HEK293 (cell line): ENCODE results near the gene NAPG.

Source experiments
- CTCF ChIA-PET: fragments of 350-600 bp; formaldehyde crosslinking; extraction: SDS; loops from one replicate; lab custom pipeline; 2021; ENCODE audit warnings: antibody characterized with exemption; lab: Yijun Ruan, JAX
- POLR2A ChIA-PET: fragments of 300-600 bp; formaldehyde crosslinking; extraction: SDS; loops from one replicate; lab custom pipeline; 2020; ENCODE audit warnings: antibody characterized with exemption, inconsistent platforms; lab: Yijun Ruan, JAX
- H3K27ac ChIP-seq: fragments of 200-500 bp; sonication (Bioruptor generic); 2 replicates; pipeline ENCODE4 v1.5.1; 2014; ENCODE audit warnings: low read depth, low read length, control low read depth, inconsistent platforms; ENCODE audit errors: extremely low read depth
- H3K36me3 ChIP-seq, 2 experiments: fragments of 200-500 bp in 1 of 2; sonication (Bioruptor generic) in 1 of 2; 1 replicate in 1 of 2; 2 replicates in 1 of 2; pipeline ENCODE4 v1.5.1; 2014 to 2017; ENCODE audit warnings: inconsistent platforms in 2 of 2, low read length in 2 of 2; ENCODE audit not compliant: control insufficient read depth in 2 of 2, insufficient read depth in 1 of 2
- H3K4me1 ChIP-seq: fragments of 200-500 bp; sonication (Bioruptor generic); 2 replicates; pipeline ENCODE4 v1.5.1; 2014; ENCODE audit warnings: mild to moderate bottlenecking, low read length, inconsistent platforms; ENCODE audit not compliant: control insufficient read depth, insufficient read depth
- H3K4me3 ChIP-seq: 2 replicates; pipeline ENCODE4 v1.5.1; 2011; ENCODE audit warnings: low read depth, mild to moderate bottlenecking, control low read depth, low read length, moderate library complexity
- H3K9me3 ChIP-seq: fragments of 200-500 bp; sonication (Bioruptor generic); 2 replicates; pipeline ENCODE4 v1.5.1; 2014; ENCODE audit warnings: low read depth, low read length, inconsistent platforms; ENCODE audit not compliant: control insufficient read depth, insufficient read depth
- CTCF ChIP-seq: fragments of 450-650 bp; formaldehyde crosslinking; IDR thresholded peaks from 2 replicates; pipeline ENCODE4 v1.5.1; 2016; ENCODE audit warnings: missing biosample characterization, missing genetic modification characterization
- PRDM4 ChIP-seq: fragments of 450-650 bp; formaldehyde crosslinking; IDR thresholded peaks from 2 replicates; pipeline ENCODE4 v1.5.1; 2017; ENCODE audit warnings: missing biosample characterization, missing genetic modification characterization
- ZBTB21 ChIP-seq: fragments of 450-650 bp; formaldehyde crosslinking; IDR thresholded peaks from 2 replicates; pipeline ENCODE4 v1.5.1; 2017; ENCODE audit warnings: missing biosample characterization, missing genetic modification characterization
- ZBTB7A ChIP-seq: fragments of 450-650 bp; formaldehyde crosslinking; IDR thresholded peaks from 2 replicates; pipeline ENCODE4 v1.5.1; 2016; ENCODE audit warnings: low read depth, missing biosample characterization, missing genetic modification characterization
- ZIC2 ChIP-seq: fragments of 450-650 bp; formaldehyde crosslinking; IDR thresholded peaks from 2 replicates; pipeline ENCODE4 v1.5.1; 2016; ENCODE audit warnings: missing biosample characterization, missing genetic modification characterization
- ZNF174 ChIP-seq: fragments of 450-650 bp; formaldehyde crosslinking; IDR thresholded peaks from 2 replicates; pipeline ENCODE4 v1.5.0; 2017; ENCODE audit warnings: missing biosample characterization, mild to moderate bottlenecking, missing genetic modification characterization
- ZNF223 ChIP-seq: fragments of 450-650 bp; formaldehyde crosslinking; IDR thresholded peaks from 2 replicates; pipeline ENCODE4 v1.5.1; 2016; ENCODE audit warnings: missing biosample characterization, missing genetic modification characterization
- ZNF311 ChIP-seq: fragments of 450-650 bp; formaldehyde crosslinking; IDR thresholded peaks from 2 replicates; pipeline ENCODE4 v1.5.1; 2017; ENCODE audit warnings: missing biosample characterization, missing genetic modification characterization, borderline replicate concordance
- ZNF366 ChIP-seq: fragments of 450-650 bp; formaldehyde crosslinking; conservative IDR thresholded peaks from 2 replicates; pipeline ENCODE4 v1.5.1; 2016; ENCODE audit warnings: missing biosample characterization, missing genetic modification characterization
- ZNF37A ChIP-seq: fragments of 450-650 bp; IDR thresholded peaks from 2 replicates; pipeline ENCODE4 v1.5.1; 2018; ENCODE audit warnings: missing biosample characterization, missing genetic modification characterization
- ZNF394 ChIP-seq: fragments of 450-650 bp; formaldehyde crosslinking; IDR thresholded peaks from 2 replicates; pipeline ENCODE4 v1.5.1; 2016; ENCODE audit warnings: missing biosample characterization, missing genetic modification characterization, mild to moderate bottlenecking, moderate library complexity, borderline replicate concordance
- ZNF423 ChIP-seq: fragments of 450-650 bp; formaldehyde crosslinking; IDR thresholded peaks from 2 replicates; pipeline ENCODE4 v1.5.1; 2016; ENCODE audit warnings: missing biosample characterization, missing genetic modification characterization
- ZNF501 ChIP-seq: fragments of 450-650 bp; formaldehyde crosslinking; IDR thresholded peaks from 2 replicates; pipeline ENCODE4 v1.5.1; 2016; ENCODE audit warnings: missing biosample characterization, missing genetic modification characterization
- ZNF555 ChIP-seq: fragments of 450-650 bp; formaldehyde crosslinking; conservative IDR thresholded peaks from 2 replicates; pipeline ENCODE4 v1.5.1; 2017; ENCODE audit warnings: missing biosample characterization, mild to moderate bottlenecking, missing genetic modification characterization, inconsistent platforms
- ZNF561 ChIP-seq: fragments of 450-650 bp; IDR thresholded peaks from 2 replicates; pipeline ENCODE4 v1.5.1; 2018; ENCODE audit warnings: missing biosample characterization, missing genetic modification characterization, borderline replicate concordance
- ZNF629 ChIP-seq: fragments of 450-650 bp; formaldehyde crosslinking; IDR thresholded peaks from 2 replicates; pipeline ENCODE4 v1.5.1; 2017; ENCODE audit warnings: missing biosample characterization, missing genetic modification characterization
- ZNF658 ChIP-seq: fragments of 450-650 bp; formaldehyde crosslinking; IDR thresholded peaks from 2 replicates; pipeline ENCODE4; 2016; ENCODE audit warnings: missing biosample characterization, missing genetic modification characterization
- ZNF785 ChIP-seq: fragments of 450-650 bp; formaldehyde crosslinking; IDR thresholded peaks from 2 replicates; pipeline ENCODE4 v1.5.1; 2016; ENCODE audit warnings: missing biosample characterization, missing genetic modification characterization
- ZNF791 ChIP-seq: fragments of 450-650 bp; formaldehyde crosslinking; IDR thresholded peaks from 2 replicates; pipeline ENCODE4 v1.5.1; 2016; ENCODE audit warnings: missing biosample characterization, missing genetic modification characterization
- ZNF830 ChIP-seq: fragments of 450-650 bp; IDR thresholded peaks from 2 replicates; pipeline ENCODE4 v1.5.0; 2018; ENCODE audit warnings: missing biosample characterization, missing genetic modification characterization, low read depth, mild to moderate bottlenecking, moderate library complexity
- ZNF837 ChIP-seq: fragments of 450-650 bp; formaldehyde crosslinking; IDR thresholded peaks from 2 replicates; pipeline ENCODE4 v1.5.1; 2016; ENCODE audit warnings: missing biosample characterization, missing genetic modification characterization
- ZNF843 ChIP-seq: fragments of 450-650 bp; formaldehyde crosslinking; IDR thresholded peaks from 2 replicates; pipeline ENCODE4 v1.5.1; 2016; ENCODE audit warnings: missing biosample characterization, missing genetic modification characterization
- TF ChIP-seq, protein P1 (sequence below): fragments of 450-650 bp; formaldehyde crosslinking; IDR thresholded peaks from 2 replicates; pipeline ENCODE4 v1.5.0; 2017; ENCODE audit warnings: missing biosample characterization, missing genetic modification characterization, borderline replicate concordance
- TF ChIP-seq, protein P2 (sequence below): fragments of 450-650 bp; formaldehyde crosslinking; conservative IDR thresholded peaks from 2 replicates; pipeline ENCODE4 v1.5.1; 2016; ENCODE audit warnings: low read depth, missing biosample characterization, missing genetic modification characterization

The NAPG gene

GRCh38 chr18:10508591-10508990 lies 17.2 kb upstream of the NAPG start (continued):
- TF ChIP-seq, protein P1, sequence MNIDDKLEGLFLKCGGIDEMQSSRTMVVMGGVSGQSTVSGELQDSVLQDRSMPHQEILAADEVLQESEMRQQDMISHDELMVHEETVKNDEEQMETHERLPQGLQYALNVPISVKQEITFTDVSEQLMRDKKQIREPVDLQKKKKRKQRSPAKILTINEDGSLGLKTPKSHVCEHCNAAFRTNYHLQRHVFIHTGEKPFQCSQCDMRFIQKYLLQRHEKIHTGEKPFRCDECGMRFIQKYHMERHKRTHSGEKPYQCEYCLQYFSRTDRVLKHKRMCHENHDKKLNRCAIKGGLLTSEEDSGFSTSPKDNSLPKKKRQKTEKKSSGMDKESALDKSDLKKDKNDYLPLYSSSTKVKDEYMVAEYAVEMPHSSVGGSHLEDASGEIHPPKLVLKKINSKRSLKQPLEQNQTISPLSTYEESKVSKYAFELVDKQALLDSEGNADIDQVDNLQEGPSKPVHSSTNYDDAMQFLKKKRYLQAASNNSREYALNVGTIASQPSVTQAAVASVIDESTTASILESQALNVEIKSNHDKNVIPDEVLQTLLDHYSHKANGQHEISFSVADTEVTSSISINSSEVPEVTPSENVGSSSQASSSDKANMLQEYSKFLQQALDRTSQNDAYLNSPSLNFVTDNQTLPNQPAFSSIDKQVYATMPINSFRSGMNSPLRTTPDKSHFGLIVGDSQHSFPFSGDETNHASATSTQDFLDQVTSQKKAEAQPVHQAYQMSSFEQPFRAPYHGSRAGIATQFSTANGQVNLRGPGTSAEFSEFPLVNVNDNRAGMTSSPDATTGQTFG (tag by site-specific recombination) = no peak
- no peak for TF ChIP-seq ZNF366 (tag by site-specific recombination)
- no peak for TF ChIP-seq ZNF561 (tag by site-specific recombination)
- TF ChIP-seq ZNF37A = no peak

DNA sequence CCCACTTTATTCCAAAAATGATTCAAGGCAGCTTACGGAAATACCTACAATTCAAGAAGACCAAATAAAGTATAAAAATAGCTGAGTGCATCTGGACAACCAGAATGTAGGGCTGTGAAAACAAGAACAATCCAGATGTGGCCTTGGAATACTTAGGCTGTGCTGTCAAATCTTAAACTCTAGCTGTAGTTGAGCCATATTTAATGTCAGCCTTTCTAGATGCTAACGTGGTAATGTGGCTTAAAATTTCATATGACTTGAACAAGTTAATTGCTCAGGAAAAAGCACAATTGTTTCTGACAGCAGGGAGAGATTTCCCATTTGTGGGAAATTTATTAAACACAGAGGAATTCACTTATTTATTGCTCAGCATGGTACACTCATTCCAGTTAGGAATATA lies 14.6 kb upstream of the NAPG start:
- CTCF ChIA-PET = interaction anchor here (0.7 to 1.2 kb wide), 2 partner anchors 8 to 33 kb away, joined by 4 read pairs; no protein-coding TSS in a partner anchor
- POLR2A ChIA-PET = no interaction called here
- no peak overlapping the region for H3K4me3 ChIP-seq
- no peak overlapping the region for H3K27ac ChIP-seq
- no peak for TF ChIP-seq ZNF311 (tag by site-specific recombination)
- no peak for TF ChIP-seq ZNF785 (tag by site-specific recombination)
- no peak for TF ChIP-seq ZNF555
- TF ChIP-seq ZNF791 = no peak
- no peak for TF ChIP-seq ZNF843 (tag by site-specific recombination)
- no peak for TF ChIP-seq ZNF658 (tag by site-specific recombination)
- TF ChIP-seq ZNF423 (tag by site-specific recombination) = no peak
- TF ChIP-seq, protein P2, sequence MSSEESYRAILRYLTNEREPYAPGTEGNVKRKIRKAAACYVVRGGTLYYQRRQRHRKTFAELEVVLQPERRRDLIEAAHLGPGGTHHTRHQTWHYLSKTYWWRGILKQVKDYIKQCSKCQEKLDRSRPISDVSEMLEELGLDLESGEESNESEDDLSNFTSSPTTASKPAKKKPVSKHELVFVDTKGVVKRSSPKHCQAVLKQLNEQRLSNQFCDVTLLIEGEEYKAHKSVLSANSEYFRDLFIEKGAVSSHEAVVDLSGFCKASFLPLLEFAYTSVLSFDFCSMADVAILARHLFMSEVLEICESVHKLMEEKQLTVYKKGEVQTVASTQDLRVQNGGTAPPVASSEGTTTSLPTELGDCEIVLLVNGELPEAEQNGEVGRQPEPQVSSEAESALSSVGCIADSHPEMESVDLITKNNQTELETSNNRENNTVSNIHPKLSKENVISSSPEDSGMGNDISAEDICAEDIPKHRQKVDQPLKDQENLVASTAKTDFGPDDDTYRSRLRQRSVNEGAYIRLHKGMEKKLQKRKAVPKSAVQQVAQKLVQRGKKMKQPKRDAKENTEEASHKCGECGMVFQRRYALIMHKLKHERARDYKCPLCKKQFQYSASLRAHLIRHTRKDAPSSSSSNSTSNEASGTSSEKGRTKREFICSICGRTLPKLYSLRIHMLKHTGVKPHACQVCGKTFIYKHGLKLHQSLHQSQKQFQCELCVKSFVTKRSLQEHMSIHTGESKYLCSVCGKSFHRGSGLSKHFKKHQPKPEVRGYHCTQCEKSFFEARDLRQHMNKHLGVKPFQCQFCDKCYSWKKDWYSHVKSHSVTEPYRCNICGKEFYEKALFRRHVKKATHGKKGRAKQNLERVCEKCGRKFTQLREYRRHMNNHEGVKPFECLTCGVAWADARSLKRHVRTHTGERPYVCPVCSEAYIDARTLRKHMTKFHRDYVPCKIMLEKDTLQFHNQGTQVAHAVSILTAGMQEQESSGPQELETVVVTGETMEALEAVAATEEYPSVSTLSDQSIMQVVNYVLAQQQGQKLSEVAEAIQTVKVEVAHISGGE = no peak
- TF ChIP-seq ZBTB21 (tag by site-specific recombination) = no peak
- TF ChIP-seq, all 188 proteins: peak for 0
- Histone ChIP-seq H3K9me3 (no peaks in the 10 kb centered on the region), H3K36me3 (no peaks in the 10 kb centered on the region), H3K4me1 (no peaks in the 10 kb centered on the region; the same call in 1 of the 2 replicates)

DNA sequence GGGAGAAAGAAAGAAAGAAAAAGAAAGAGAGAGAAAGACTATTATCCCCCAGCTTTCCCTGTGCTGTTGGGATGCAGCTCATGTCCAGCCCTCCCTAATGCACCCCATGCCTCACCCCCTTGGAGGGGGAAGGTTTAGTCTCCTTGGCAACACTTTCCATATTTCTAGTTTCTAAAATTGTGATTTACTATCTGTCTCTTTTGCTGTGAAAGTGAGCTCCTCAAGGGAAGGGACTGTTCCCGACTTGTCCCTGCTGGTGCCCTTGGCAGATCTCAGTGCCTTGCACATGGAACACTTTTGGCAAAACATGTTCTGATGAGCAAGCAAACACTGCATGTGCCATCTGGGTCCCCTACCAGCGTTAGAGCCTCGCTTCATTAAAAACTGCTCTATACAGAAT lies 11.7 kb upstream of the NAPG start:
- Histone ChIP-seq H3K4me1 (no peaks in the 10 kb centered on the region; the same call in 1 of the 2 replicates), H3K9me3 (no peaks in the 10 kb centered on the region), H3K27ac (no peak overlapping the region), H3K4me3 (no peak overlapping the region), H3K36me3 (no peaks in the 10 kb centered on the region)
- CTCF ChIA-PET = interaction anchor here (0.6 to 2.5 kb wide), 2 partner anchors 415 to 511 kb away, joined by 3 to 5 read pairs; no protein-coding TSS in a partner anchor
- POLR2A ChIA-PET = no interaction called here
- no peak for TF ChIP-seq ZNF629 (tag by site-specific recombination)
- no peak for TF ChIP-seq CTCF
- TF ChIP-seq ZNF174 (tag by site-specific recombination) = no peak
- TF ChIP-seq ZBTB7A (tag by site-specific recombination) = no peak
- no peak for TF ChIP-seq ZNF223 (tag by site-specific recombination)
- no peak for TF ChIP-seq PRDM4 (tag by site-specific recombination)
- TF ChIP-seq ZIC2 (tag by site-specific recombination) = no peak
- no peak for TF ChIP-seq ZNF501 (tag by site-specific recombination)
- TF ChIP-seq ZNF837 (tag by site-specific recombination) = no peak
- no peak for TF ChIP-seq ZNF785 (tag by site-specific recombination)
- no peak for TF ChIP-seq ZNF394
- no peak for TF ChIP-seq ZNF830 (tag by site-specific recombination)
